AG08396 (cell line): ENCODE results near the gene PRSS1.

Source experiments
- DNase-seq: peaks from one replicate; pipeline ENCODE4 v3.0.0; 2012; ENCODE audit warnings: low spot score, mixed read lengths

Gene PRSS1

DNA sequence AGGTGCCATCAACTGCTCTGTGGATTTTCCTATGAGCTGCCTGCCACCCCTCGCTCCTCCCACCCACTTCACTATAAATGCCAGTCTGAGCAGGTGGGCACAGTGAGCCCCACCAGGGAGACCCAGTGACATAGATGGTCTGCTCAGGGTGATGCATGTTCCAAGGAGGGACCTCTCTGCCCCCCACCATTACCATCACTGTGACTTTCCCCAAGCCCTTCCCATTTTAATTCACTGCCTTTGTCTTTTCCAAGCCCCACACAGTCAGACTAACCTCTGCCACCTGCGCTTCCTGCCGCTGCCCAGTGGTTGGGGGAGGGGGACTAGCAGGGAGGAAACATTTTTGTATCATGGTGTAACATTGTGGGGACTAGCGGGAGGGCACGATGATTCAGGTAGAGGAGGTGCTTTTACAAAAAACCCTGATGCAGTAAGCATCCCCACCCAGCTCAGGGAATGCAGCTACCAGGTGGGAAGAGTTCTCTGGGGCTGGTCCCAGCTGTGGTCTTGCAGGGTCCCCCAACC lies 46.1 kb downstream of the PRSS1 start:
- no peak for DNase-seq

DNA sequence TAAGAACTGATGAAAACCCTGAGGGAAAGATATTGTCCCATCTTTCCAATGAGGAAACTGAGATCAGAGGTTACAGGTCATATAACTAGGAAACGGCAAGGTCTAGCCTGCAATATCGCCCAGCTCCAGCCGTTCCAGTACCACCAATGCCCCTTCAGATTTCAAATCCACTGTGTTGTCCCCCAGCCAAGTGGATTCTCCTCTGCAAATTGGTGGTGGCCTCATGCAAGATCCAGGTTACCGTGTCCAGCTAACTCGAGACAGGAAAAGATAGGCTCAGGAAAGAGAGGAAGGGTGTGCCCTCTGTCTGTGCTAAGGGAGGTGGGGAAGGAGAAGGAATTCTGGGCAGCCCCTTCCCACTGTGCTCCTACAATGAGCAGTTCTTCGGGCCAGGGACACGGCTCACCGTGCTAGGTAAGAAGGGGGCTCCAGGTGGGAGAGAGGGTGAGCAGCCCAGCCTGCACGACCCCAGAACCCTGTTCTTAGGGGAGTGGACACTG lies 46.8 kb downstream of the PRSS1 start:
- no peak for DNase-seq

GRCh38 chr7:142796501-142797390 lies 47.5 kb downstream of the PRSS1 start:
- peak; percentile 33 for DNase-seq

DNA sequence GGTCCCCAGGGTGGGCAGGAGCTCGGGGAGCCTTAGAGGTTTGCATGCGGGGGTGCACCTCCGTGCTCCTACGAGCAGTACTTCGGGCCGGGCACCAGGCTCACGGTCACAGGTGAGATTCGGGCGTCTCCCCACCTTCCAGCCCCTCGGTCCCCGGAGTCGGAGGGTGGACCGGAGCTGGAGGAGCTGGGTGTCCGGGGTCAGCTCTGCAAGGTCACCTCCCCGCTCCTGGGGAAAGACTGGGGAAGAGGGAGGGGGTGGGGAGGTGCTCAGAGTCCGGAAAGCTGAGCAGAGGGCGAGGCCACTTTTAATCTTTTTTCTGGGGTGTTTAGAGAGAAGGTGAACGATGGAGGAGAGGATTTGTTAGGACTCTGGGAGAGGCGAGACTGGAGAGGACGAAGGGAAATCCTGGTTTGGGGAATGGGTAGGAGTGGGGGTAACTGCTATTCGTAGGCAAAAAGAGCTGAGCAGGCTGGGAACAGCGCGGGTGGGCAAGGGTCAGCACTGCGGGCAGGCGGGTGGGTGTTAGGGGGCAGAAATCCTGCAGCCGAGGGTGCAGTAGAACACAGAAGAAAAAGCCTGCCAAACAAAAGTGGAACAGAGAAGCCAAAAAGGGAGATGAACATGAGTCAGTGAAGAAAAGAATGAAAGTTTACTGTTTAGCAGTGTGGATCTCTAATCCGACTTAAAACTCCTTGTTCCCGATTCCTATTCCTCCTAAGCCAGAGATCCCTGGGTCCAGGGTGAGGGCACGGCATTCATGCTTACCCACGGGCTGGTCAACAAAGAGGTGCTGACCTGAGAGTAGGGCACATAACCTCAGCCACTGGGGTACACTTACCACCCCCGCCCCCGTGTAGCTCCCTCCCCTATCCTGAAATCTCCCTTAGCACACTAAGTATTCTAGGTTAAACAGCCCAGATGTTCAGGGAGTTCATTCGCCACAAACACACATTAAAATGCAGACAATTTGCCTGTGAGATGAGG lies 48.4 kb downstream of the PRSS1 start:
- peak; percentile 16 for DNase-seq

DNA sequence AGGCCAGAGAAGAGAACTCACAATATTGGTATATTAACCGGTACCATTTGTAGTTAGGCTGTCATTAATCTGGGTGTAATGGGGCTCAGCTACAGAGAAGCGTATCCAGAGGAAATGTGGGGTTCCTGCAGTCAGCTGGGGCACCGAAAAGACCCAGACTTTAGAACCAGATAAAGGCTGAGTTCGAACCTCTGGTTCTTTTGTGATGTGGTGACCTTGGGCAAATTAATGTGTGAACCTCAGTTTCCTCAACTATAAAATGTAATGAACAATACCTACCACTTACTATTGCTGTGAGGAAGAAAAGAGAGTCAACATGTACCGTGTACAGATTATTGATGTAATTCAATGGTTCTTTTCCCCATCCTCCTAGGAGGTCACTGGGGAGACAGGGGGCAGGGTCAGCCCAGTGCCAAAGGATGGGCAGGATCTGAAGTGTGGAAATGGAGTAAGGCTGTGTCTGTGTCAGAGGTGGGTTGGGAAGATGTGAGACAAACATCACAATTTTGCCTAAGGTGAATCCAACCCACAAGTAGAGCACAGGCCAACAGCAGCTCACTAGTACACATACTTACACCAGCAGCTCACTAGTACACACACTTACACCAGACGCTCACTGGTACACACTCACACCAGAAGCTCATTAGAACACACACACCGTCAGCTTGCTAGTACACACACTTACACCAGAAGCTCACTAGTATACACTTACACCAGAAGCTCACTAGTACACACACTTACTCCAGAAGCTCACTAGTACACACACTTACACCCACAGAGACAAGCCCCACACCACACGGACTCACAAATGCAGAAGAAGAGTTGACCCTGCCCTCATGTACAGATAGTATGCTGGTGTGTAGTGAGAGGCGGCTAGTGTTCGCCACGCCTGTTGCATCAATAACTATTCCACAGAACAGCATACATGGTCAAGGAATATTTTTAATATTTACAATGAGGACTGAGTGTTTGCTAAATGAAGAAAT lies 49.5 kb downstream of the PRSS1 start:
- no peak for DNase-seq

GRCh38 chr7:142799437-142799835 lies 50.2 kb downstream of the PRSS1 start:
- DNase-seq = no peak

GRCh38 chr7:142800088-142800487 lies 50.8 kb downstream of the PRSS1 start:
- DNase-seq = no peak

- DNase-seq = no peak
Observed at GRCh38 chr7:142800699-142801260, 51.5 kb downstream of the PRSS1 start.

DNA sequence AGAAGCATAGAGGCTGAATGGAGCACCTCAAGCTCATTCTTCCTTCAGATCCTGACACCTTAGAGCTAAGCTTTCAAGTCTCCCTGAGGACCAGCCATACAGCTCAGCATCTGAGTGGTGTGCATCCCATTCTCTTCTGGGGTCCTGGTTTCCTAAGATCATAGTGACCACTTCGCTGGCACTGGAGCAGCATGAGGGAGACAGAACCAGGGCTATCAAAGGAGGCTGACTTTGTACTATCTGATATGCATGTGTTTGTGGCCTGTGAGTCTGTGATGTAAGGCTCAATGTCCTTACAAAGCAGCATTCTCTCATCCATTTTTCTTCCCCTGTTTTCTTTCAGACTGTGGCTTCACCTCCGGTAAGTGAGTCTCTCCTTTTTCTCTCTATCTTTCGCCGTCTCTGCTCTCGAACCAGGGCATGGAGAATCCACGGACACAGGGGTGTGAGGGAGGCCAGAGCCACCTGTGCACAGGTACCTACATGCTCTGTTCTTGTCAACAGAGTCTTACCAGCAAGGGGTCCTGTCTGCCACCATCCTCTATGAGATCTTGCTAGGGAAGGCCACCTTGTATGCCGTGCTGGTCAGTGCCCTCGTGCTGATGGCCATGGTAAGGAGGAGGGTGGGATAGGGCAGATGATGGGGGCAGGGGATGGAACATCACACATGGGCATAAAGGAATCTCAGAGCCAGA lies 52.5 kb downstream of the PRSS1 start:
- DNase-seq = no peak

- no peak for DNase-seq
Observed at GRCh38 chr7:142802301-142802700, 53.0 kb downstream of the PRSS1 start.
